GM12878 (cell line): ENCODE results near the gene WNK2. TPM values are rescaled to one million over a fixed set of nuclear protein-coding genes. Genes with fewer than 3 reads are reported as not detected.
"Not testable (repeated sequence)": the region's sequence is repeated elsewhere in the genome, so short reads cannot be mapped to it uniquely, and the experiment has no call there.

Source experiments
- ATAC-seq: fragments of 200-7000 bp; cut with Tn5 transposase; 3 replicates; pipeline ENCODE4 v1.9.1; 2020; ENCODE audit warnings: mild to moderate bottlenecking, moderate library complexity
- BruUV-seq: library from RNA; stranded (reverse); fragments of 400-500 nt; replicated peaks from 2 replicates; lab custom pipeline; 2021; lab: Mats Ljungman, UMichigan
- CTCF ChIA-PET: fragments of 300-600 bp; sonication (Branson Sonifier 250); formaldehyde crosslinking; extraction: SDS; loops from one replicate; lab custom pipeline; 2021; ENCODE audit warnings: inconsistent platforms; lab: Yijun Ruan, JAX
- POLR2A ChIA-PET: fragments of 350-600 bp; formaldehyde crosslinking; extraction: SDS; loops from one replicate; lab custom pipeline; 2021; ENCODE audit warnings: inconsistent platforms; lab: Charles Lee
- RAD21 ChIA-PET: fragments of 300-600 bp; sonication (Branson Sonifier 250); formaldehyde crosslinking; loops from one replicate; lab custom pipeline; 2023; ENCODE audit warnings: antibody characterized with exemption; ENCODE audit not compliant: unreplicated experiment; lab: Charles Lee
- SMC1A ChIA-PET: fragments of 300-600 bp; sonication (Branson Sonifier 250); formaldehyde crosslinking; loops from one replicate; lab custom pipeline; 2023; ENCODE audit not compliant: unreplicated experiment, uncharacterized antibody; lab: Charles Lee
- DNase-seq: peaks from one replicate; pipeline ENCODE4 v3.0.0-alpha.2; 2011; ENCODE audit warnings: low read depth, low spot score
- FAIRE-seq: peaks from 3 replicates; lab custom pipeline; 2011; peaks lifted over from hg19 to GRCh38; lab: Jason Lieb, UNC
- H2AFZ ChIP-seq: 2 replicates; pipeline ENCODE4 v1.6.0; 2011; ENCODE audit warnings: low read depth, low read length, control low read depth; ENCODE audit not compliant: control insufficient read depth
- H3K27ac ChIP-seq: 2 replicates; pipeline ENCODE4 v1.5.1; 2011; ENCODE audit warnings: control low read depth; ENCODE audit not compliant: control insufficient read depth, insufficient read depth
- H3K27me3 ChIP-seq, 2 experiments: replicated peaks in 1 of 2; 2 replicates each; pipeline versions ENCODE4 v1.6.0 to v1.6.1; 2011; ENCODE audit warnings: low read length in 1 of 2; ENCODE audit not compliant: control insufficient read depth in 2 of 2, insufficient read depth in 2 of 2
- H3K36me3 ChIP-seq, 2 experiments: 2 replicates each; pipeline ENCODE4 v1.5.1; 2011; ENCODE audit warnings: low read length in 1 of 2; ENCODE audit not compliant: control insufficient read depth in 2 of 2, insufficient read depth in 2 of 2
- H3K4me1 ChIP-seq: 2 replicates; pipeline ENCODE4 v1.6.1; 2011; ENCODE audit warnings: mild to moderate bottlenecking, low read length, moderate library complexity, mixed read lengths; ENCODE audit not compliant: control insufficient read depth, insufficient read depth
- H3K4me2 ChIP-seq: 2 replicates; pipeline ENCODE4 v1.6.0; 2011; ENCODE audit warnings: control low read depth; ENCODE audit not compliant: control insufficient read depth, insufficient read depth
- H3K4me3 ChIP-seq: fragments of 200-600 bp; sonication (generic); 2 replicates; pipeline ENCODE4 v1.5.1; 2016
- H3K79me2 ChIP-seq: 2 replicates; pipeline ENCODE4 v1.6.0; 2011; ENCODE audit warnings: low read length; ENCODE audit not compliant: control insufficient read depth, insufficient read depth
- H3K9ac ChIP-seq: 2 replicates; pipeline ENCODE4 v1.8.0; 2011; ENCODE audit warnings: low read length, control low read depth, mixed read lengths; ENCODE audit not compliant: control insufficient read depth, insufficient read depth
- H3K9me3 ChIP-seq: replicated peaks from 3 replicates; pipeline ENCODE4 v1.5.1; 2011; ENCODE audit warnings: mild to moderate bottlenecking, low read length; ENCODE audit not compliant: control insufficient read depth, insufficient read depth
- H4K20me1 ChIP-seq: 2 replicates; pipeline ENCODE4 v1.6.0; 2011; ENCODE audit not compliant: control insufficient read depth, insufficient read depth
- ATF7 ChIP-seq: fragments of 450-650 bp; IDR thresholded peaks from 2 replicates; pipeline ENCODE4 v1.6.1; 2016; ENCODE audit warnings: low read depth, mild to moderate bottlenecking
- EGR1 ChIP-seq, 2 experiments: IDR thresholded peaks; 1 replicate in 1 of 2; 2 replicates in 1 of 2; pipeline ENCODE4 v1.6.1; 2011 to 2012; ENCODE audit warnings: low read depth in 2 of 2, low read length in 2 of 2, borderline replicate concordance in 1 of 2, mild to moderate bottlenecking in 1 of 2, moderate library complexity in 1 of 2
- GABPA ChIP-seq: IDR thresholded peaks from 2 replicates; pipeline ENCODE4 v1.6.1; 2014; ENCODE audit warnings: antibody characterized with exemption, low read depth, mild to moderate bottlenecking, inconsistent platforms
- SIN3A ChIP-seq: IDR thresholded peaks from 2 replicates; pipeline ENCODE4 v1.6.1; 2012; ENCODE audit warnings: low read depth, low read length, improper control_type of control experiment
- SMARCA5 ChIP-seq: fragments of 450-650 bp; IDR thresholded peaks from 2 replicates; pipeline ENCODE4 v1.6.1; 2017; ENCODE audit warnings: mild to moderate bottlenecking
- WGBS: methylation state at CpG from one replicate; pipeline ENCODE4 v1.1.6; 2016; ENCODE audit warnings: low lambda C conversion rate; ENCODE audit not compliant: insufficient replicate concordance, insufficient coverage; ENCODE audit errors: missing lambda C conversion rate; 5-methylcytosine and 5-hydroxymethylcytosine counted together
- in situ Hi-C: fragments of 300-500 bp; cut with MboI; formaldehyde crosslinking; loops from 9 replicates; pipeline ENCODE4 v1.14.3; 2018; ENCODE audit warnings: mixed read lengths
- intact Hi-C: fragments of 100-400 bp; cut with micrococcal nuclease; formaldehyde crosslinking; loops from one replicate; pipeline ENCODE4 v1.14.2; 2022; ENCODE audit not compliant: unreplicated experiment
- polyA plus RNA-seq, 11 experiments: library from polyadenylated mRNA; depleted of rRNA in 4 of 11; unstranded in 6 of 11; stranded (reverse) in 5 of 11; fragments of >200 nt; fragmentation: Nextera tagmentation in 4 of 11; fragmentation: Illumina TruSeq in 1 of 11; extraction: Ambion mirVana in 4 of 11; extraction: Trizol in 1 of 11; gene quantifications; 1 replicate in 1 of 11; 2 replicates in 10 of 11; pipeline versions ENCODE4 v1.2.1 to v1.2.3, GENCODE V29; 2011 to 2016; ENCODE audit warnings: inconsistent platforms in 2 of 11, missing spikeins in 2 of 11, low read depth in 1 of 11
- total RNA-seq, 4 experiments: library from RNA; depleted of rRNA in 3 of 4; stranded (reverse); fragments of >200 nt in 3 of 4; fragmentation: Illumina TruSeq in 1 of 4; extraction: Trizol in 1 of 4; gene quantifications; 2 replicates each; pipeline versions ENCODE4 v1.2.1 to v1.2.3, GENCODE V29; 2013 to 2021

Gene WNK2
- total and polyA plus RNA-seq, 10 of the 15 experiments (the other 5 are each of a cell fraction or from before 2014, with no cell fraction given) = 0.15 TPM; not detected in 9

GRCh38 chr9:93345643-93346230 is 161.8 kb downstream of the WNK2 start:
- TF ChIP-seq EGR1 (IDR thresholded peaks at IDR 0.05; ENCODE audit: borderline replicate concordance in 1 of 2, low read depth in 2 of 2, low read length in 2 of 2) (no peak), SIN3A (no peak), SMARCA5 (no peak)
- no TSS peak for BruUV-seq
- ATAC-seq (no peak), DNase-seq (no peak), FAIRE-seq (no peak)
- intact Hi-C loops (no loop called here), in situ Hi-C loops (no loop called here)
- Histone ChIP-seq H3K4me2 (no peak overlapping the region), H3K9ac (no peak overlapping the region), H3K27me3 (no peaks in the 10 kb centered on the region), H3K27ac (no peak overlapping the region), H3K9me3 (no peaks in the 10 kb centered on the region), H3K36me3 (no peaks in the 10 kb centered on the region), H3K4me3 (no peak overlapping the region), H2AFZ (no peak overlapping the region), H3K4me1 (no peaks in the 10 kb centered on the region), H4K20me1 (no peaks in the 10 kb centered on the region), H3K79me2 (no peaks in the 10 kb centered on the region)
- ChIA-PET RAD21 (no interaction called here), SMC1A (no interaction called here), CTCF (no interaction called here), POLR2A (no interaction called here)
- whole genome bisulfite sequencing = 54% methylated on average over 17 of the region's 19 CpGs

- Histone ChIP-seq H3K27me3 (no peaks in the 10 kb centered on the region), H3K27ac (no peak overlapping the region), H3K9ac (no peak overlapping the region), H4K20me1 (no peaks in the 10 kb centered on the region), H3K79me2 (no peaks in the 10 kb centered on the region), H3K36me3 (no peaks in the 10 kb centered on the region), H3K4me2 (no peak overlapping the region), H2AFZ (no peak overlapping the region), H3K9me3 (no peaks in the 10 kb centered on the region), H3K4me3 (no peak overlapping the region), H3K4me1 (no peaks in the 10 kb centered on the region)
- TF ChIP-seq ATF7 (no peak), GABPA (no peak)
- ChIA-PET SMC1A (no interaction called here), POLR2A (no interaction called here), RAD21 (no interaction called here), CTCF (no interaction called here)
- no peak for FAIRE-seq
- intact Hi-C loops = no loop called here
- no TSS peak for BruUV-seq
- in situ Hi-C loops = no loop called here
- whole genome bisulfite sequencing = 51% methylated on average over 39 of the region's 66 CpGs
- no peak for DNase-seq
- ATAC-seq = no peak
Observed at GRCh38 chr9:93346231-93347112, 162.5 kb downstream of the WNK2 start.

- H3K79me2 ChIP-seq, H3K36me3 ChIP-seq, H3K4me2 ChIP-seq, CTCF ChIA-PET, H3K4me1 ChIP-seq, BruUV-seq, DNase-seq, H3K27me3 ChIP-seq, H3K4me3 ChIP-seq, H3K9ac ChIP-seq, H3K9me3 ChIP-seq, H3K27ac ChIP-seq, intact Hi-C loops, ATAC-seq, FAIRE-seq, POLR2A ChIA-PET, H4K20me1 ChIP-seq, H2AFZ ChIP-seq, RAD21 ChIA-PET, in situ Hi-C loops: not testable (repeated sequence)
- SMC1A ChIA-PET = interaction anchor here (0.8 kb wide), 1 partner anchor 13 kb away, joined by 3 read pairs; no protein-coding TSS in a partner anchor
- 66% methylated on average over 8 of the region's 9 CpGs for WGBS
Observed at GRCh38 chr9:93347371-93347975, 163.5 kb downstream of the WNK2 start.
